ENCODE measurements around the gene PTGDR.

PTGDR gene

GRCh38 chr14:52313903-52314594 is 46.6 kb downstream of the PTGDR start, which contains the start of gene PTGER2:
PTGER2 (plus strand) TSS chr14:52314312; CDS start chr14:52314549, 237 bp downstream.
- DNase-seq, result peak; percentile 88

- peak; percentile 49 for DNase-seq
Observed at GRCh38 chr14:52314595-52315354, 47.3 kb downstream of the PTGDR start.

- DNase-seq, result no peak
Observed at GRCh38 chr14:52315355-52315718, 47.8 kb downstream of the PTGDR start.

- no peak for DNase-seq
Observed at GRCh38 chr14:52318062-52318461, 50.6 kb downstream of the PTGDR start.

GRCh38 chr14:52318826-52319645 is 51.5 kb downstream of the PTGDR start:
- no peak for DNase-seq

GRCh38 chr14:52319919-52320318 is 52.4 kb downstream of the PTGDR start:
- DNase-seq, result no peak

- no peak for DNase-seq
Observed at GRCh38 chr14:52325126-52325525, 57.6 kb downstream of the PTGDR start.

- DNase-seq, result no peak
Observed at GRCh38 chr14:52325630-52326029, 58.1 kb downstream of the PTGDR start.

Data from right hindlimb (tissue), 1 donor.